ENCODE measurements around the gene PRKD1. TPM values are rescaled to one million over a fixed set of nuclear protein-coding genes. Genes with fewer than 3 reads are reported as not detected.
A peak's percentile ranks its signal among the peaks of the same experiment; 100 is the strongest.

The PRKD1 gene
- polyA plus RNA-seq, 4 donors: 1.9 to 16.2 (median 2.4) TPM

DNA sequence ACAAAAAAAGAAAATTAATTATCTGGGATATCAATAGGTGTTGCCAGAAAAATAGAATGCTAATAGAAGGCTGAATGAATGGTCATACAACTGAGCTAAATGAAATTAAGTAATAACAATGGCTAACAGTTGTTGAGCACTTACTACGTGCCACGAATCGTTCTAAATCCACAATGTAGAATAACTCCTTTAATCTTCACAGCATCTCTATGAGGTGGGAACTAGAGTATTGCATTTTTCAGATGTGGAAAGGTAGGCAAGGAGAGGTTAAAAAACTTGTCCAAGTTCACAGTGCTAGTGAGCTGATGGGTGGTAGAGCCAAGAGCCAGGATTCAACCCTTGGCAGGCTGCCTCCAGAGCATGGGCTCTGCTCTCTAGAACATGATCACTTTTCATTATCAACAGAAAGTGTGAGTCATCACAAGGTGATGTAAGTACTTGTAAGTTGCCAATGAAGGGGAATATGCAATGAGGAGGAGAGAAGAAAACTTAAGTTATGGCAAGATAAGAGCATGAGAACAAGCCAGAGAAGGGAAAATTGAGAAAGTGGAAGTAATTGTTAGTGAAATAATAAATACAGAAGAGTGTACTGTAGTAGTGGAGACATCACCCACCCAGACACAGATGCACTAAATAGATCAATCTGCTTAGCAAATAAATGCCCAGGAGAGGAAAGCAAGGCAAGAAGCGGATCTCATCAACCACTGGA, 122.1 kb downstream of the PRKD1 start:
- 87 to 96% (median 90%) methylated on average over 4 of the region's 4 CpGs for WGBS, 3 donors

GRCh38 chr14:29804481-29805266, 123.0 kb downstream of the PRKD1 start:
- no peaks in the 10 kb centered on the region for H3K36me3 ChIP-seq (ENCODE audit: control insufficient read depth in 3 of 3, insufficient read depth in 2 of 3, low read depth in 1 of 3, low read length in 3 of 3)
- peaks cover 0 to 5% (median 0%) of the 10 kb centered on the region in 3 donors for H3K4me1 ChIP-seq (ENCODE audit: control insufficient read depth in 3 of 3, insufficient read depth in 2 of 3, low read depth in 1 of 3, low read length in 2 of 3)
- 84 to 93% (median 91%) methylated on average over 3 of the region's 3 CpGs for WGBS, 3 donors
- H3K27ac ChIP-seq (ENCODE audit: low read depth in 1 of 3, low read length in 2 of 3): no peak overlapping the region
- no peaks in the 10 kb centered on the region for H3K27me3 ChIP-seq (ENCODE audit: control insufficient read depth in 3 of 3, insufficient read depth in 3 of 3, low read length in 3 of 3)
- FAIRE-seq (no peak), DNase-seq (no peak)
- H3K4me3 ChIP-seq (ENCODE audit: low read depth in 1 of 3, low read length in 3 of 3): no peak overlapping the region
- no peaks in the 10 kb centered on the region for H3K9me3 ChIP-seq (ENCODE audit: control insufficient read depth in 2 of 2, insufficient read depth in 1 of 2, low read depth in 1 of 2, low read length in 1 of 2)

More for the DNA sequence above, 122.1 kb downstream of the PRKD1 start:
- Histone ChIP-seq H3K36me3 (ENCODE audit: control insufficient read depth in 3 of 3, insufficient read depth in 2 of 3, low read depth in 1 of 3, low read length in 3 of 3) (no peaks in the 10 kb centered on the region), H3K4me3 (ENCODE audit: low read depth in 1 of 3, low read length in 3 of 3) (no peak overlapping the region), H3K9me3 (ENCODE audit: control insufficient read depth in 2 of 2, insufficient read depth in 1 of 2, low read depth in 1 of 2, low read length in 1 of 2) (no peaks in the 10 kb centered on the region), H3K27me3 (ENCODE audit: control insufficient read depth in 3 of 3, insufficient read depth in 3 of 3, low read length in 3 of 3) (no peaks in the 10 kb centered on the region), H3K27ac (ENCODE audit: low read depth in 1 of 3, low read length in 2 of 3) (peak overlapping the region in 2 of 3 donors; percentile 8 to 41), H3K4me1 (ENCODE audit: control insufficient read depth in 3 of 3, insufficient read depth in 2 of 3, low read depth in 1 of 3, low read length in 2 of 3) (peaks cover 0 to 5% (median under 1%) of the 10 kb centered on the region in 3 donors)
- no peak for FAIRE-seq
- peak; percentile 68 to 90 for DNase-seq

DNA sequence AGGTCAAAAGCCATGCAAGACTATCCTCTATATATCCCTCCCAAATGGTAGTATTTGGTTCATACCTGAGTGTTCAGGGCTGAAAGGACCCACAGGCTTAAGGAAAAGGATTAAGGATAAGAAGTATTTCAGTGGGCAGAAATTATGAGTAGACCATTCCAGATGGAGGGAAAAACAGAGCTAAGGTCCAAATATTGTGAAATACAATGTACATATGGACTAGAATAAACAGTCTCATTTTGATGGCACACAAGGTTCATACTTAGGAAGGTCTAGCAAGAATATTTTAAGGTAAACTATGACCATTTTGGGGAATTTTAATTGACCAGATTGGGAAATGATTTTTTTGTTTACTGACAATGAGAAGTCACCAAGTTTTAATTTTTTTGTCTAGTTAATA, 124.6 kb downstream of the PRKD1 start:
- FAIRE-seq: no peak
- Histone ChIP-seq H3K36me3 (ENCODE audit: control insufficient read depth in 3 of 3, insufficient read depth in 2 of 3, low read depth in 1 of 3, low read length in 3 of 3) (no peaks in the 10 kb centered on the region), H3K27ac (ENCODE audit: low read depth in 1 of 3, low read length in 2 of 3) (no peak overlapping the region), H3K9me3 (ENCODE audit: control insufficient read depth in 2 of 2, insufficient read depth in 1 of 2, low read depth in 1 of 2, low read length in 1 of 2) (no peaks in the 10 kb centered on the region), H3K4me3 (ENCODE audit: low read depth in 1 of 3, low read length in 3 of 3) (no peak overlapping the region), H3K27me3 (ENCODE audit: control insufficient read depth in 3 of 3, insufficient read depth in 3 of 3, low read length in 3 of 3) (no peaks in the 10 kb centered on the region), H3K4me1 (ENCODE audit: control insufficient read depth in 3 of 3, insufficient read depth in 2 of 3, low read depth in 1 of 3, low read length in 2 of 3) (peaks cover 0 to 5% (median 0%) of the 10 kb centered on the region in 3 donors)
- no peak for DNase-seq

DNA sequence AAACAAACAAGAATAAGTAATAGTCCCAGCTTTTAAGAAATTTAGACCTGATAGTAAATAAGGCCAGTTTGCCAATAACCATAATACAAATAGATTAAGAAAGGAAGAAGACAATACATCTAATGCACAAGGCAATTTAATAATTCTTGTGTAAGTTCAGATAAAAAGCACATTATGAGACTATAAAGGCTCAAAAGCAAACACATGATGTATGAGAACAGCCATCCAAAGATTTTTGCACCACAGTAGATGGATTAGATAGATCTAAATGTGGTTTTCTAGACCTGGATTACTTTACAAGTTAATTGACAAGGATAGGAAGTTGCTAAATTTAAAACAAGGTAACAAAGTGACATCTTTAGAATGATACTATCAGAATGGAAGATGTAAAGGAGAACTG, 125.4 kb downstream of the PRKD1 start:
- H3K9me3 ChIP-seq (ENCODE audit: control insufficient read depth in 2 of 2, insufficient read depth in 1 of 2, low read depth in 1 of 2, low read length in 1 of 2): no peaks in the 10 kb centered on the region
- H3K27me3 ChIP-seq (ENCODE audit: control insufficient read depth in 3 of 3, insufficient read depth in 3 of 3, low read length in 3 of 3): no peaks in the 10 kb centered on the region
- no peak overlapping the region for H3K27ac ChIP-seq (ENCODE audit: low read depth in 1 of 3, low read length in 2 of 3)
- no peaks in the 10 kb centered on the region for H3K36me3 ChIP-seq (ENCODE audit: control insufficient read depth in 3 of 3, insufficient read depth in 2 of 3, low read depth in 1 of 3, low read length in 3 of 3)
- no peak overlapping the region for H3K4me3 ChIP-seq (ENCODE audit: low read depth in 1 of 3, low read length in 3 of 3)
- H3K4me1 ChIP-seq (ENCODE audit: control insufficient read depth in 3 of 3, insufficient read depth in 2 of 3, low read depth in 1 of 3, low read length in 2 of 3): peaks cover 0 to 9% (median 0%) of the 10 kb centered on the region in 3 donors
- no peak for DNase-seq
- no peak for FAIRE-seq

DNA sequence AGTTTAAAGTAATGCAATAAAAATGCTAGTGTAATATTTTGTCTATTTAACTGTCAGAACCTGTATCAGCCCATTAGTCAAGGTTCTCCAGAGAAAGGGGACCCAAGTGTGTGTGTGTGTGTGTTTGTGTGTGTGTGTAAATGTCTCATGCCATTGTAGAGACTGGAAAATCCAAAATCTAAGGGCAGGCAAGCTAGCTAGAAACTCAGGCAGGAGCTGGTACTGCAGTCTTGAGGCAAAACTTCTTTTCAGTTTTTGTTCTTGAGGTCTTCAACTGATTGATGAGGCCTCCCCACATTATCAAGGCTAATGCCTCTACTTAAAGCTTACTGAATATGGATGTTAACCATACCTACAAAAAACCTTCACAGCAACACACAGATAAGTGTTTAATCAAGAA, 126.7 kb downstream of the PRKD1 start:
- FAIRE-seq: no peak

DNA sequence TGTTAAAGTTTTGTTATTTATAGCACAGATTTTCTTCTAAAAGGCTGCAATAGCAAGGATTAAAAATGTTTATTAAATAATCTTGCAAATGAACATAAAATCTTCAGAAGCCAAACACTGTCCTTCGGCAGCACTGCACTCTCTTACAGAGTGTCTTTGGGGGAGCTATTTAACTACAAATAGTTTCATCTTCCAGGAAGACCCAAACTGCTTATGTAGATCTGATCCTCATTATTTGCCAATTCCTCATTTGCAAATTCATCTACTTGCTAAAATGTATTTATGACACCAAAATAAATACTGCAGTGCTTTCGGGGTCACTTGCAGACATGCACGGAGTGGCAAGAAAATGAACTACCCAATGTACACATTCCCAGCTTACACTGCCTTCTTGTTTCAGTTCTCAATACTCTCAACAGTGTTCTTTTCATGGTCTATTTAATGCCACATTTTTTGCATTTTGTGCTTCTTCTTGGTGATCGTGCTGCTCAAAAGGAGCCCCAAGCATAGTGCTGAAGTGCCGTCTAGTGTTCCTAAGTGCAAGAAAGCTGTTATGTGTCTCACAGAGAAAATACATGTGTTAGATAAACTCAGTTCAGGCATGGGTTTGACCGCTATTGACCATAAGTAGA, 128.1 kb downstream of the PRKD1 start:
- H3K27ac ChIP-seq (ENCODE audit: low read depth in 1 of 3, low read length in 2 of 3): no peak overlapping the region
- H3K4me3 ChIP-seq (ENCODE audit: low read depth in 1 of 3, low read length in 3 of 3): no peak overlapping the region
- no peak for DNase-seq
- no peaks in the 10 kb centered on the region for H3K36me3 ChIP-seq (ENCODE audit: control insufficient read depth in 3 of 3, insufficient read depth in 2 of 3, low read depth in 1 of 3, low read length in 3 of 3)
- no peak for FAIRE-seq
- H3K4me1 ChIP-seq (ENCODE audit: control insufficient read depth in 3 of 3, insufficient read depth in 2 of 3, low read depth in 1 of 3, low read length in 2 of 3): peaks cover 0 to 4% (median 0%) of the 10 kb centered on the region in 3 donors
- H3K27me3 ChIP-seq (ENCODE audit: control insufficient read depth in 3 of 3, insufficient read depth in 3 of 3, low read length in 3 of 3): no peaks in the 10 kb centered on the region
- WGBS, 3 donors: 70 to 86% (median 80%) methylated on average over 6 of the region's 6 CpGs
- no peaks in the 10 kb centered on the region for H3K9me3 ChIP-seq (ENCODE audit: control insufficient read depth in 2 of 2, insufficient read depth in 1 of 2, low read depth in 1 of 2, low read length in 1 of 2)

More for the DNA sequence above, 126.7 kb downstream of the PRKD1 start:
- no peaks in the 10 kb centered on the region for H3K36me3 ChIP-seq (ENCODE audit: control insufficient read depth in 3 of 3, insufficient read depth in 2 of 3, low read depth in 1 of 3, low read length in 3 of 3)
- no peaks in the 10 kb centered on the region for H3K27me3 ChIP-seq (ENCODE audit: control insufficient read depth in 3 of 3, insufficient read depth in 3 of 3, low read length in 3 of 3)
- no peak overlapping the region for H3K4me3 ChIP-seq (ENCODE audit: low read depth in 1 of 3, low read length in 3 of 3)
- H3K9me3 ChIP-seq (ENCODE audit: control insufficient read depth in 2 of 2, insufficient read depth in 1 of 2, low read depth in 1 of 2, low read length in 1 of 2): no peaks in the 10 kb centered on the region
- no peak for DNase-seq
- no peak overlapping the region for H3K27ac ChIP-seq (ENCODE audit: low read depth in 1 of 3, low read length in 2 of 3)
- H3K4me1 ChIP-seq (ENCODE audit: control insufficient read depth in 3 of 3, insufficient read depth in 2 of 3, low read depth in 1 of 3, low read length in 2 of 3): peaks cover 0 to 8% (median 0%) of the 10 kb centered on the region in 3 donors

DNA sequence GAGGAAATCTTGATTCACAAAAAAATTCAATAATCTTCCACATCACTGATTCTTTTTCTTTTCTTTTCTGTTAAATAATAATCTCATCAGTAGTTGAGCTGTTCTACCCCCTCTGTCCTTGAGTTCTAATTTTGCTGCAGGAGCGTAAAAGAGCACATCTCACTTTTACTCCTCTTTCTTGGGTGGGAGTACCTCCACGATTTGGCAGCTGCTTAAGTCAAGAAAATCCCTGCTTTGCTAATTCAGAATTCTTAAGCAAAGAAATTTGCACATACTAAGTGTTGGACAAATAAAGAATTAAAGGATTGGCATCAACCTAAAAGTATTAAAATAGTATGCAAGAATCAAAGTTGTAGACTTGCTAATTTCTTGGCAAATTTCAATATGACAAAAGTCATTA, 128.8 kb downstream of the PRKD1 start:
- Histone ChIP-seq H3K36me3 (ENCODE audit: control insufficient read depth in 3 of 3, insufficient read depth in 2 of 3, low read depth in 1 of 3, low read length in 3 of 3) (no peaks in the 10 kb centered on the region), H3K4me1 (ENCODE audit: control insufficient read depth in 3 of 3, insufficient read depth in 2 of 3, low read depth in 1 of 3, low read length in 2 of 3) (peaks cover 0 to 4% (median 0%) of the 10 kb centered on the region in 3 donors), H3K4me3 (ENCODE audit: low read depth in 1 of 3, low read length in 3 of 3) (no peak overlapping the region), H3K27me3 (ENCODE audit: control insufficient read depth in 3 of 3, insufficient read depth in 3 of 3, low read length in 3 of 3) (no peaks in the 10 kb centered on the region), H3K27ac (ENCODE audit: low read depth in 1 of 3, low read length in 2 of 3) (no peak overlapping the region), H3K9me3 (ENCODE audit: control insufficient read depth in 2 of 2, insufficient read depth in 1 of 2, low read depth in 1 of 2, low read length in 1 of 2) (no peaks in the 10 kb centered on the region)
- no peak for FAIRE-seq
- no peak for DNase-seq
- 77 to 87% (median 80%) methylated on average over 2 of the region's 2 CpGs for WGBS, 3 donors

- H3K4me3 ChIP-seq (ENCODE audit: low read depth in 1 of 3, low read length in 3 of 3): no peak overlapping the region
- WGBS, 3 donors: 90 to 95% (median 93%) methylated on average over 2 of the region's 2 CpGs
- H3K36me3 ChIP-seq (ENCODE audit: control insufficient read depth in 3 of 3, insufficient read depth in 2 of 3, low read depth in 1 of 3, low read length in 3 of 3): no peaks in the 10 kb centered on the region
- DNase-seq (no peak), FAIRE-seq (no peak)
- H3K9me3 ChIP-seq (ENCODE audit: control insufficient read depth in 2 of 2, insufficient read depth in 1 of 2, low read depth in 1 of 2, low read length in 1 of 2): no peaks in the 10 kb centered on the region
- H3K27ac ChIP-seq (ENCODE audit: low read depth in 1 of 3, low read length in 2 of 3): no peak overlapping the region
- H3K4me1 ChIP-seq (ENCODE audit: control insufficient read depth in 3 of 3, insufficient read depth in 2 of 3, low read depth in 1 of 3, low read length in 2 of 3): peaks cover 0 to 4% (median 0%) of the 10 kb centered on the region in 3 donors
- H3K27me3 ChIP-seq (ENCODE audit: control insufficient read depth in 3 of 3, insufficient read depth in 3 of 3, low read length in 3 of 3): no peaks in the 10 kb centered on the region
These were observed 129.5 kb downstream of the PRKD1 start for GRCh38 chr14:29798108-29798663.

All from small intestine (tissue), 7 donors.